Pancreas (tissue), 10 donors: ENCODE measurements around the gene HEATR5A. TPM values are rescaled to one million over a fixed set of nuclear protein-coding genes. Genes with fewer than 3 reads are reported as not detected.

ENCODE experiments used
- ATAC-seq, 4 donors: fragments of 200-7000 bp; cut with Tn5 transposase; one replicate each; pipeline versions ENCODE4 v1.8.0 to v1.9.1; 2020; ENCODE audit warnings: mild to moderate bottlenecking in 4 of 4, moderate library complexity in 4 of 4
- DNase-seq, 6 donors: peaks; one replicate each; pipeline ENCODE4 v3.0.0-alpha.2; 2020
- FAIRE-seq: peaks from 2 replicates; lab custom pipeline; 2012; peaks lifted over from hg19 to GRCh38; lab: Jason Lieb, UNC
- H3K27ac ChIP-seq, 4 donors: fragments of 200-600 bp; sonication (generic); 1 replicate in 3 of 4; 2 replicates in 1 of 4; pipeline versions ENCODE4 v1.5.0 to v1.8.0; 2020
- H3K27me3 ChIP-seq, 4 donors: fragments of 200-600 bp; one replicate each; pipeline ENCODE4 v1.8.0; 2021
- H3K36me3 ChIP-seq, 3 donors: fragments of 200-600 bp; sonication (generic) in 1 of 3; one replicate each; pipeline versions ENCODE4 v1.5.0 to v1.8.0; 2020 to 2021
- H3K4me1 ChIP-seq, 3 donors: fragments of 200-600 bp; one replicate each; pipeline ENCODE4 v1.8.0; 2021
- H3K4me3 ChIP-seq, 4 donors: fragments of 200-600 bp; sonication (generic) in 2 of 4; one replicate each; pipeline versions ENCODE4 v1.5.0 to v1.8.0; 2020 to 2021
- H3K9me3 ChIP-seq, 4 donors: fragments of 200-600 bp; one replicate each; pipeline ENCODE4 v1.8.0; 2021
- CTCF ChIP-seq, 4 donors: fragments of 200-600 bp; sonication (generic) in 3 of 4; IDR thresholded peaks; one replicate each; pipeline versions ENCODE4 v1.5.0 to v1.8.0; 2021; ENCODE audit warnings: antibody characterized with exemption in 4 of 4
- WGBS, 2 donors: extraction: QIAGEN DNeasy Blood & Tissue Kit; methylation state at CpG; one replicate each; pipeline ENCODE4 v1.1.7; 2013; 5-methylcytosine and 5-hydroxymethylcytosine counted together
- intact Hi-C, 3 donors: fragments of 100-400 bp; cut with DNase I; formaldehyde crosslinking; loops; one replicate each; pipeline versions ENCODE4 v1.11.1 to v1.14.2; 2022
- polyA plus RNA-seq, 2 donors: library from polyadenylated mRNA; stranded (reverse); fragments of 200-250 nt; gene quantifications; one replicate each; pipeline ENCODE4 v1.2.3, GENCODE V29; 2013
- total RNA-seq, 6 donors: library from RNA; stranded (reverse); fragmentation: NEBNext Ultra II Directional in 4 of 6; extraction: Animal tissue kit (Norgen Biotek cat#: 25700) in 4 of 6; gene quantifications; one replicate each; pipeline versions ENCODE4 v1.2.1 to v1.2.4, GENCODE V29; 2021 to 2023
- donor health status: healthy with polysubstance abuse.
- donor health status: DM: no; HTN: no; CAD: no; lungs with moderate emphysema.
- donor health status: DM: no; HTN: no; CAD: no.
- donor health status: control.
- donor health status: control.
- donor health status: Bipolar disorder and iron deficiency.
- donor health status: DM: yes; HTN: yes; CAD: no.
- donor health status: DM: no; HTN: no; CAD: no.
- donor health status: DM: no; HTN: no; CAD: no.
- donor health status: DM: yes; HTN: yes; CAD: no.

The HEATR5A gene
- total and polyA plus RNA-seq, 8 donors: 4.3 to 18.3 (median 9.2) TPM

GRCh38 chr14:31425905-31426304 is 5.6 kb upstream of the HEATR5A start:
- ATAC-seq (no peak), FAIRE-seq (no peak), DNase-seq (no peak)
- H3K9me3 ChIP-seq: no peaks in the 10 kb centered on the region
- no peak overlapping the region for H3K27ac ChIP-seq
- H3K4me1 ChIP-seq: peaks cover 0 to 6% (median 0%) of the 10 kb centered on the region in 3 donors
- H3K4me3 ChIP-seq: no peak overlapping the region
- H3K27me3 ChIP-seq: no peaks in the 10 kb centered on the region
- intact Hi-C loops: no loop called here
- no peaks in the 10 kb centered on the region for H3K36me3 ChIP-seq
- TF ChIP-seq CTCF (IDR thresholded peaks at IDR 0.05): no peak

GRCh38 chr14:31421200-31421599 is 850 bp upstream of the HEATR5A start:
- Histone ChIP-seq H3K4me1 (peaks cover 5 to 28% (median 12%) of the 10 kb centered on the region in 3 donors), H3K36me3 (no peaks in the 10 kb centered on the region), H3K27me3 (no peaks in the 10 kb centered on the region), H3K9me3 (no peaks in the 10 kb centered on the region), H3K4me3 (peak overlapping the region in 2 of 4 donors; percentile 84 to 88), H3K27ac (peak overlapping the region in 2 of 4 donors; percentile 44 to 81)
- ATAC-seq (no peak), DNase-seq (no peak), FAIRE-seq (no peak)
- intact Hi-C loops: no loop called here
- TF ChIP-seq CTCF (IDR thresholded peaks at IDR 0.05): no peak
- WGBS, 2 donors: 45 to 48% methylated on average over 5 of the region's 5 CpGs

GRCh38 chr14:31419967-31420318 is 407 bp downstream of the HEATR5A start:
- ATAC-seq (peak; percentile 82 to 90 (median 84)), DNase-seq (peak; percentile 76 to 91 (median 82)), FAIRE-seq (no peak)
- Histone ChIP-seq H3K27me3 (no peaks in the 10 kb centered on the region), H3K4me3 (peak overlapping the region; percentile 78 to 88 (median 82)), H3K27ac (peak overlapping the region; percentile 76 to 86 (median 80)), H3K4me1 (peaks cover 5 to 28% (median 12%) of the 10 kb centered on the region in 3 donors), H3K36me3 (no peaks in the 10 kb centered on the region), H3K9me3 (no peaks in the 10 kb centered on the region)
- TF ChIP-seq CTCF (IDR thresholded peaks at IDR 0.05): no peak
- 0% methylated on average over 33 of the region's 33 CpGs for WGBS, 2 donors
- intact Hi-C loops: no loop called here

- ATAC-seq (no peak), DNase-seq (no peak), FAIRE-seq (no peak)
- Histone ChIP-seq H3K4me1 (peaks cover 5 to 30% (median 12%) of the 10 kb centered on the region in 3 donors), H3K27ac (peak overlapping the region; percentile 76 to 86 (median 80)), H3K27me3 (no peaks in the 10 kb centered on the region), H3K36me3 (no peaks in the 10 kb centered on the region), H3K4me3 (peak overlapping the region; percentile 78 to 88 (median 82)), H3K9me3 (no peaks in the 10 kb centered on the region)
- 0 to 2% methylated on average over 9 of the region's 9 CpGs for WGBS, 2 donors
- no peak for TF ChIP-seq CTCF (IDR thresholded peaks at IDR 0.05)
- intact Hi-C loops: no loop called here
Measured at GRCh38 chr14:31419179-31419966, 977 bp downstream of the HEATR5A start.

GRCh38 chr14:31418440-31418839 is 1.9 kb downstream of the HEATR5A start:
- no peaks in the 10 kb centered on the region for H3K27me3 ChIP-seq
- DNase-seq (no peak), FAIRE-seq (no peak), ATAC-seq (no peak)
- H3K9me3 ChIP-seq: no peaks in the 10 kb centered on the region
- H3K27ac ChIP-seq: peak overlapping the region in 1 of 4 donors; percentile 81
- H3K36me3 ChIP-seq: no peaks in the 10 kb centered on the region
- WGBS, 2 donors: 22 to 23% methylated on average over 1 of the region's 1 CpG
- H3K4me1 ChIP-seq: peaks cover 5 to 37% (median 12%) of the 10 kb centered on the region in 3 donors
- intact Hi-C loops: no loop called here
- no peak for TF ChIP-seq CTCF (IDR thresholded peaks at IDR 0.05)
- no peak overlapping the region for H3K4me3 ChIP-seq
